Osteocyte (in vitro differentiated cells): ENCODE data around the gene VRK1. TPM values are rescaled to one million over a fixed set of nuclear protein-coding genes. Genes with fewer than 3 reads are reported as not detected.

Experiments
- DNase-seq: peaks from one replicate; pipeline ENCODE4 v3.0.0; 2021; ENCODE audit warnings: mixed read lengths; ENCODE audit not compliant: unreplicated experiment; ENCODE audit errors: extremely low spot score
- H3K27ac Mint-ChIP-seq: one replicate; pipeline ENCODE4 v1.8.0; 2021; ENCODE audit warnings: mild to moderate bottlenecking, mixed read lengths; ENCODE audit not compliant: unreplicated experiment
- H3K27me3 Mint-ChIP-seq: one replicate; pipeline ENCODE4 v1.8.0; 2021; ENCODE audit warnings: mixed read lengths; ENCODE audit not compliant: unreplicated experiment
- H3K36me3 Mint-ChIP-seq: one replicate; pipeline ENCODE4 v1.8.0; 2021; ENCODE audit warnings: mixed read lengths; ENCODE audit not compliant: unreplicated experiment
- H3K4me1 Mint-ChIP-seq: one replicate; pipeline ENCODE4 v1.8.0; 2021; ENCODE audit warnings: mixed read lengths; ENCODE audit not compliant: unreplicated experiment
- H3K4me3 Mint-ChIP-seq: one replicate; pipeline ENCODE4 v1.8.0; 2021; ENCODE audit warnings: mild to moderate bottlenecking, moderate library complexity, mixed read lengths; ENCODE audit not compliant: unreplicated experiment
- H3K9me3 Mint-ChIP-seq: one replicate; pipeline ENCODE4 v1.8.0; 2021; ENCODE audit warnings: mixed read lengths; ENCODE audit not compliant: unreplicated experiment
- total RNA-seq: library from RNA; stranded (reverse); gene quantifications from 2 replicates; pipeline ENCODE4 v1.2.1, GENCODE V29; 2021
- TF ChIP-seq, protein P1 (sequence below): fragments of 200-600 bp; sonication (generic); IDR thresholded peaks from 2 replicates; pipeline ENCODE4 v1.5.0; 2021; ENCODE audit warnings: antibody characterized with exemption, mild to moderate bottlenecking, moderate library complexity

Gene VRK1
- total RNA-seq, 1 donor from 2014 or later: 10.6 TPM

DNA sequence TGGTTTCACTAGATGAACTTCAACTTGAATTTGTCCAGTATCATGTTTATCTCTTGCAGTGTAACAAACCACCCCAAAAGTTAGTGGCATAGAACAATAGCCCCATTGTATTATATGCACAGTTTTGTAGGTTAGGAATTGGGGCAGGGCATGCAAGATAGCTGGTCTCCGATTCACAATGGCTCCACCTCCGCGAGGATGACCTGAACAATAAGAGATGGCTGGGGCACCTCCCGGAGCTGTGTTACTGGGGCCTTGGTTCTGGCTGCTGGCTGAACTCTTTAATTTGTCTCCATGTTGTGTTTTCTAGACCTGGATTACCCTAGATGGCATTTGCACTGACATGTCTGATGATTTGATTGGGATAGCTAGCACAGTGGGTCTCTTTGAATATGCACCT is 20.4 kb upstream of the VRK1 start:
- Mint-ChIP-seq H3K9me3 (no peaks in the 10 kb centered on the region), H3K27me3 (peaks cover 2% of the 10 kb centered on the region), H3K4me1 (no peaks in the 10 kb centered on the region), H3K36me3 (no peaks in the 10 kb centered on the region), H3K27ac (no peak overlapping the region), H3K4me3 (no peak overlapping the region)
- no peak for DNase-seq
- TF ChIP-seq, protein P1, sequence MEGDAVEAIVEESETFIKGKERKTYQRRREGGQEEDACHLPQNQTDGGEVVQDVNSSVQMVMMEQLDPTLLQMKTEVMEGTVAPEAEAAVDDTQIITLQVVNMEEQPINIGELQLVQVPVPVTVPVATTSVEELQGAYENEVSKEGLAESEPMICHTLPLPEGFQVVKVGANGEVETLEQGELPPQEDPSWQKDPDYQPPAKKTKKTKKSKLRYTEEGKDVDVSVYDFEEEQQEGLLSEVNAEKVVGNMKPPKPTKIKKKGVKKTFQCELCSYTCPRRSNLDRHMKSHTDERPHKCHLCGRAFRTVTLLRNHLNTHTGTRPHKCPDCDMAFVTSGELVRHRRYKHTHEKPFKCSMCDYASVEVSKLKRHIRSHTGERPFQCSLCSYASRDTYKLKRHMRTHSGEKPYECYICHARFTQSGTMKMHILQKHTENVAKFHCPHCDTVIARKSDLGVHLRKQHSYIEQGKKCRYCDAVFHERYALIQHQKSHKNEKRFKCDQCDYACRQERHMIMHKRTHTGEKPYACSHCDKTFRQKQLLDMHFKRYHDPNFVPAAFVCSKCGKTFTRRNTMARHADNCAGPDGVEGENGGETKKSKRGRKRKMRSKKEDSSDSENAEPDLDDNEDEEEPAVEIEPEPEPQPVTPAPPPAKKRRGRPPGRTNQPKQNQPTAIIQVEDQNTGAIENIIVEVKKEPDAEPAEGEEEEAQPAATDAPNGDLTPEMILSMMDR: no peak

DNA sequence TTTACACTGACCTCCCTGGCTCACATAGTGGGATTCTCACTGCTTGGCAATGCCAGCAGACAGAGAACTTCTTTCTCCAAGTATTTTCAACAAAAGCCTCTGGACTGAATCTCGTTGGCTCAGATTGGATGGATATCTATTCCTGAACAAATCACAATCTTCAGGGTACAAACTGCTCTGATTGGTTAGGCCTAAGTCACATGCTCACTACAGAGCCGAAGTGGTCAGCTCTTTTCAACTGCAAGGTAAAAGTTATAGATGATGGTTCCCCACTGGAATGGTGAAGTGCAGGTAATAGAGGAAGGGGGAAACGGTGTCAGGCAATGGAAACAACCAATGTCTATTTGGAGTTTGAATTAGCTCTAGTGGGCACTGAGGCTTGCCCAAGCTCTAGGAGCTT is 16.7 kb upstream of the VRK1 start:
- H3K36me3 Mint-ChIP-seq: no peaks in the 10 kb centered on the region
- H3K4me1 Mint-ChIP-seq: no peaks in the 10 kb centered on the region
- TF ChIP-seq, protein P1: no peak
- DNase-seq: no peak
- no peak overlapping the region for H3K4me3 Mint-ChIP-seq
- no peak overlapping the region for H3K27ac Mint-ChIP-seq
- no peaks in the 10 kb centered on the region for H3K9me3 Mint-ChIP-seq
- H3K27me3 Mint-ChIP-seq: peaks cover 9% of the 10 kb centered on the region

- H3K9me3 Mint-ChIP-seq: no peaks in the 10 kb centered on the region
- H3K4me3 Mint-ChIP-seq: no peak overlapping the region
- TF ChIP-seq, protein P1: no peak
- H3K27me3 Mint-ChIP-seq: peaks cover 9% of the 10 kb centered on the region
- H3K4me1 Mint-ChIP-seq: no peaks in the 10 kb centered on the region
- no peak overlapping the region for H3K27ac Mint-ChIP-seq
- H3K36me3 Mint-ChIP-seq: no peaks in the 10 kb centered on the region
- DNase-seq: no peak
Measured at GRCh38 chr14:96781371-96781770, 15.8 kb upstream of the VRK1 start.

DNA sequence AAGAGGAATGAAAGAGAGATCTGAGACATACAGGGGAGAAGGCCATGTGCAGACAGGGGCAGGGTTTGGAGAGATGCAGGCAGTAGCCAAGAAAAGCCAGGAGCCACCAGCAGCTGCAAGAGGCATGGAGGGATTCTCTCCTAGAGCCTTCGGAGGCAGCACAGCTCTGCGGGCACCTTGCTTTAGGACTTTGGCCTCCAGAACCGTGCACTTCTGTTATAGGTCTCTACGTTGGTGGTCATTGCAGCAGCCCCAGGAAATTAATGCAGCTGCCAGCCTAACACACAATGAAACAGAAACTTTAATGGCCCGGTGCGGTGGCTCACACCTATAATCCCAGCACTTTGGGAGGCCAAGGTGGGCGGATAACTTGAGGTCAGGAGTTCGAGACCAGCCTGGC is 14.7 kb upstream of the VRK1 start:
- H3K4me3 Mint-ChIP-seq: no peak overlapping the region
- H3K27me3 Mint-ChIP-seq: peaks cover 9% of the 10 kb centered on the region
- H3K27ac Mint-ChIP-seq: no peak overlapping the region
- H3K36me3 Mint-ChIP-seq: no peaks in the 10 kb centered on the region
- H3K4me1 Mint-ChIP-seq: no peaks in the 10 kb centered on the region
- TF ChIP-seq, protein P1: no peak
- no peaks in the 10 kb centered on the region for H3K9me3 Mint-ChIP-seq
- DNase-seq: no peak

- Mint-ChIP-seq H3K27me3 (peaks cover 7% of the 10 kb centered on the region), H3K4me3 (no peak overlapping the region), H3K9me3 (no peaks in the 10 kb centered on the region), H3K27ac (no peak overlapping the region), H3K36me3 (no peaks in the 10 kb centered on the region), H3K4me1 (no peaks in the 10 kb centered on the region)
- TF ChIP-seq, protein P1: no peak
- DNase-seq: no peak
Measured at GRCh38 chr14:96783043-96783914, 13.9 kb upstream of the VRK1 start.
